Esophagus muscularis mucosa (tissue), 4 donors: ENCODE measurements around the gene PASK.

ENCODE experiments used
- CTCF ChIP-seq, 3 experiments: fragments of 200-600 bp in 2 of 3; fragments of 450-650 bp in 1 of 3; sonication (generic) in 2 of 3; IDR thresholded peaks; one replicate each; pipeline ENCODE4 v1.5.1; 2017 to 2019; ENCODE audit warnings: antibody characterized with exemption in 3 of 3, mild to moderate bottlenecking in 2 of 3, moderate library complexity in 1 of 3
- EP300 ChIP-seq: sonication (generic); formaldehyde crosslinking; IDR thresholded peaks from one replicate; pipeline ENCODE4 v1.6.1; 2017; ENCODE audit warnings: antibody characterized with exemption
- POLR2A ChIP-seq: fragments of 450-650 bp; IDR thresholded peaks from one replicate; pipeline ENCODE4 v1.6.1; 2017; ENCODE audit warnings: antibody characterized with exemption, moderate library complexity, mild to moderate bottlenecking, low read depth
- POLR2AphosphoS5 ChIP-seq, 2 donors: sonication (generic); formaldehyde crosslinking; IDR thresholded peaks; one replicate each; pipeline ENCODE4 v1.6.1; 2017; ENCODE audit warnings: antibody characterized with exemption in 2 of 2

- TF ChIP-seq POLR2AphosphoS5 (IDR thresholded peaks at IDR 0.05) (no peak), CTCF (IDR thresholded peaks at IDR 0.05) (no peak), POLR2A (no peak), EP300 (no peak)
These were observed 86.2 kb downstream of the PASK start for GRCh38 chr2:241063093-241063551.
